Skeletal muscle tissue (tissue), 4 donors: ENCODE measurements around the gene ABI3BP. TPM values are rescaled to one million over a fixed set of nuclear protein-coding genes. Genes with fewer than 3 reads are reported as not detected.

ENCODE experiments used
- H3K27ac ChIP-seq: one replicate; pipeline ENCODE4 v1.7.0; 2013; ENCODE audit warnings: mild to moderate bottlenecking, low read depth, low read length, inconsistent platforms
- H3K27me3 ChIP-seq, 3 donors: one replicate each; pipeline ENCODE4 v1.7.0; 2013; ENCODE audit warnings: low read length in 3 of 3; ENCODE audit not compliant: control insufficient read depth in 3 of 3, insufficient read depth in 3 of 3
- H3K36me3 ChIP-seq, 3 donors: one replicate each; pipeline ENCODE4 v1.7.0; 2013; ENCODE audit warnings: low read length in 3 of 3; ENCODE audit not compliant: control insufficient read depth in 3 of 3, insufficient read depth in 3 of 3
- H3K4me1 ChIP-seq, 3 donors: one replicate each; pipeline ENCODE4 v1.7.0; 2013; ENCODE audit warnings: low read length in 3 of 3, mild to moderate bottlenecking in 3 of 3; ENCODE audit not compliant: control insufficient read depth in 3 of 3, insufficient read depth in 3 of 3
- H3K4me3 ChIP-seq, 3 donors: one replicate each; pipeline ENCODE4 v1.7.0; 2013; ENCODE audit warnings: low read length in 3 of 3
- H3K9ac ChIP-seq, 3 donors: one replicate each; pipeline ENCODE4 v1.7.0; 2013; ENCODE audit warnings: low read length in 3 of 3, mild to moderate bottlenecking in 3 of 3, moderate library complexity in 2 of 3, low read depth in 1 of 3
- H3K9me3 ChIP-seq, 3 donors: one replicate each; pipeline ENCODE4 v1.7.0; 2013; ENCODE audit warnings: low read length in 3 of 3; ENCODE audit not compliant: control insufficient read depth in 3 of 3
- total RNA-seq: library from RNA; depleted of rRNA; stranded (reverse); fragments of >200 nt; gene quantifications from one replicate; pipeline ENCODE4 v1.2.3, GENCODE V29; 2014
- donor health status: Osteomylitis.

ABI3BP gene
- total RNA-seq, 1 donor from 2014 or later: 63.2 TPM

GRCh38 chr3:100898681-100899080 is 94.5 kb downstream of the ABI3BP start:
- Histone ChIP-seq H3K9me3 (no peaks in the 10 kb centered on the region), H3K9ac (no peak overlapping the region), H3K4me3 (no peak overlapping the region), H3K27me3 (no peaks in the 10 kb centered on the region), H3K4me1 (peaks cover 0 to 3% (median 0%) of the 10 kb centered on the region in 3 donors), H3K36me3 (no peaks in the 10 kb centered on the region), H3K27ac (no peak overlapping the region)

GRCh38 chr3:100896994-100897393 is 96.2 kb downstream of the ABI3BP start:
- H3K36me3 ChIP-seq: no peaks in the 10 kb centered on the region
- no peak overlapping the region for H3K27ac ChIP-seq
- H3K9ac ChIP-seq: no peak overlapping the region
- H3K4me3 ChIP-seq: no peak overlapping the region
- H3K4me1 ChIP-seq: peaks cover 0 to 3% (median 0%) of the 10 kb centered on the region in 3 donors
- H3K9me3 ChIP-seq: no peaks in the 10 kb centered on the region
- no peaks in the 10 kb centered on the region for H3K27me3 ChIP-seq

GRCh38 chr3:100893590-100893989 is 99.6 kb downstream of the ABI3BP start:
- Histone ChIP-seq H3K27ac (no peak overlapping the region), H3K4me1 (peaks cover 0 to 2% (median 0%) of the 10 kb centered on the region in 3 donors), H3K27me3 (no peaks in the 10 kb centered on the region), H3K9ac (no peak overlapping the region), H3K36me3 (no peaks in the 10 kb centered on the region), H3K9me3 (no peaks in the 10 kb centered on the region), H3K4me3 (no peak overlapping the region)

- Histone ChIP-seq H3K27ac (no peak overlapping the region), H3K4me1 (no peaks in the 10 kb centered on the region), H3K9me3 (no peaks in the 10 kb centered on the region)
Observed at GRCh38 chr3:100893108-100893507, 100.1 kb downstream of the ABI3BP start.

GRCh38 chr3:100891827-100892226 is 101.4 kb downstream of the ABI3BP start:
- no peaks in the 10 kb centered on the region for H3K4me1 ChIP-seq
- H3K9ac ChIP-seq: no peak overlapping the region
- H3K27ac ChIP-seq: no peak overlapping the region
- no peaks in the 10 kb centered on the region for H3K27me3 ChIP-seq
- no peaks in the 10 kb centered on the region for H3K36me3 ChIP-seq
- no peak overlapping the region for H3K4me3 ChIP-seq
- H3K9me3 ChIP-seq: no peaks in the 10 kb centered on the region

More at GRCh38 chr3:100893108-100893507, 100.1 kb downstream of the ABI3BP start:
- no peak overlapping the region for H3K4me3 ChIP-seq
- no peaks in the 10 kb centered on the region for H3K36me3 ChIP-seq
- no peak overlapping the region for H3K9ac ChIP-seq
- H3K27me3 ChIP-seq: no peaks in the 10 kb centered on the region

- Histone ChIP-seq H3K27ac (no peak overlapping the region), H3K4me3 (no peak overlapping the region), H3K9ac (no peak overlapping the region), H3K4me1 (no peaks in the 10 kb centered on the region), H3K27me3 (no peaks in the 10 kb centered on the region), H3K36me3 (no peaks in the 10 kb centered on the region), H3K9me3 (no peaks in the 10 kb centered on the region)
Observed at GRCh38 chr3:100891033-100891432, 102.2 kb downstream of the ABI3BP start.

- H3K9me3 ChIP-seq: no peaks in the 10 kb centered on the region
- H3K27me3 ChIP-seq: no peaks in the 10 kb centered on the region
- H3K4me3 ChIP-seq: no peak overlapping the region
- no peak overlapping the region for H3K27ac ChIP-seq
- no peak overlapping the region for H3K9ac ChIP-seq
- no peaks in the 10 kb centered on the region for H3K4me1 ChIP-seq
- H3K36me3 ChIP-seq: no peaks in the 10 kb centered on the region
Observed at GRCh38 chr3:100888881-100889280, 104.3 kb downstream of the ABI3BP start.

- no peak overlapping the region for H3K4me3 ChIP-seq
- no peak overlapping the region for H3K27ac ChIP-seq
- no peaks in the 10 kb centered on the region for H3K9me3 ChIP-seq
Observed at GRCh38 chr3:100882571-100882984, 110.6 kb downstream of the ABI3BP start.

GRCh38 chr3:100880845-100881244 is 112.4 kb downstream of the ABI3BP start:
- H3K27ac ChIP-seq: no peak overlapping the region

More at GRCh38 chr3:100882571-100882984, 110.6 kb downstream of the ABI3BP start:
- no peak overlapping the region for H3K9ac ChIP-seq
- peaks cover 3 to 13% (median 9%) of the 10 kb centered on the region in 3 donors for H3K4me1 ChIP-seq
- no peaks in the 10 kb centered on the region for H3K36me3 ChIP-seq
- no peaks in the 10 kb centered on the region for H3K27me3 ChIP-seq

GRCh38 chr3:100880072-100880471 is 113.1 kb downstream of the ABI3BP start:
- Histone ChIP-seq H3K36me3 (no peaks in the 10 kb centered on the region), H3K4me3 (no peak overlapping the region), H3K9me3 (no peaks in the 10 kb centered on the region), H3K27ac (no peak overlapping the region), H3K9ac (no peak overlapping the region), H3K4me1 (peaks cover 3 to 13% (median 9%) of the 10 kb centered on the region in 3 donors), H3K27me3 (no peaks in the 10 kb centered on the region)

More at GRCh38 chr3:100880845-100881244, 112.4 kb downstream of the ABI3BP start:
- Histone ChIP-seq H3K27me3 (no peaks in the 10 kb centered on the region), H3K4me1 (peaks cover 3 to 13% (median 9%) of the 10 kb centered on the region in 3 donors), H3K36me3 (no peaks in the 10 kb centered on the region), H3K9me3 (no peaks in the 10 kb centered on the region), H3K4me3 (no peak overlapping the region), H3K9ac (no peak overlapping the region)
